ENCODE measurements around the gene TTC21A.

DNA sequence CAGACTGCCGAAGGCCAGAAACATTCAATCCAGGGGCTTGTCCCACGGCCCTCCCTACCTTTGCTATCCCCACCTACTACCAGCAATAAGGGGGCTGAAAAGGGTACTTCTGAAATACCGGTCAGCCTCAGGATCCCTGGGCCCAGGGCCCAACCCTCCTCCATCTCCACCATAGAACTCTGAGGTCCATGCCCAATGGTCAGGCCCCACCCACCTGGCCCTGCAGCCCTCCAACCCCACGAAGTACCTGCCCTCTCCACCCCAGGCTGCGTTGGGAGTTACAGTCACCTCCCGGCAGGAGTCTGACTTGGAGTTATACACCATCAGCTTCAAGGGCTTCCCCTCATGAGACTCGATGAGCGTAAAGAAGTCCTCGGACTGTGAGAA lies 7.0 kb upstream of the TTC21A start:
- TF ChIP-seq POLR2AphosphoS5 (IDR thresholded peaks at IDR 0.05), result no peak
- no peak for TF ChIP-seq POLR2A (IDR thresholded peaks at IDR 0.05)
- TF ChIP-seq, protein P1, sequence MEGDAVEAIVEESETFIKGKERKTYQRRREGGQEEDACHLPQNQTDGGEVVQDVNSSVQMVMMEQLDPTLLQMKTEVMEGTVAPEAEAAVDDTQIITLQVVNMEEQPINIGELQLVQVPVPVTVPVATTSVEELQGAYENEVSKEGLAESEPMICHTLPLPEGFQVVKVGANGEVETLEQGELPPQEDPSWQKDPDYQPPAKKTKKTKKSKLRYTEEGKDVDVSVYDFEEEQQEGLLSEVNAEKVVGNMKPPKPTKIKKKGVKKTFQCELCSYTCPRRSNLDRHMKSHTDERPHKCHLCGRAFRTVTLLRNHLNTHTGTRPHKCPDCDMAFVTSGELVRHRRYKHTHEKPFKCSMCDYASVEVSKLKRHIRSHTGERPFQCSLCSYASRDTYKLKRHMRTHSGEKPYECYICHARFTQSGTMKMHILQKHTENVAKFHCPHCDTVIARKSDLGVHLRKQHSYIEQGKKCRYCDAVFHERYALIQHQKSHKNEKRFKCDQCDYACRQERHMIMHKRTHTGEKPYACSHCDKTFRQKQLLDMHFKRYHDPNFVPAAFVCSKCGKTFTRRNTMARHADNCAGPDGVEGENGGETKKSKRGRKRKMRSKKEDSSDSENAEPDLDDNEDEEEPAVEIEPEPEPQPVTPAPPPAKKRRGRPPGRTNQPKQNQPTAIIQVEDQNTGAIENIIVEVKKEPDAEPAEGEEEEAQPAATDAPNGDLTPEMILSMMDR (IDR thresholded peaks at IDR 0.05), result no peak
